ENCODE data around the gene TP73.

Gene TP73

GRCh38 chr1:3636080-3636479 lies 16.2 kb upstream of the TP73 start:
- no peak for DNase-seq

DNA sequence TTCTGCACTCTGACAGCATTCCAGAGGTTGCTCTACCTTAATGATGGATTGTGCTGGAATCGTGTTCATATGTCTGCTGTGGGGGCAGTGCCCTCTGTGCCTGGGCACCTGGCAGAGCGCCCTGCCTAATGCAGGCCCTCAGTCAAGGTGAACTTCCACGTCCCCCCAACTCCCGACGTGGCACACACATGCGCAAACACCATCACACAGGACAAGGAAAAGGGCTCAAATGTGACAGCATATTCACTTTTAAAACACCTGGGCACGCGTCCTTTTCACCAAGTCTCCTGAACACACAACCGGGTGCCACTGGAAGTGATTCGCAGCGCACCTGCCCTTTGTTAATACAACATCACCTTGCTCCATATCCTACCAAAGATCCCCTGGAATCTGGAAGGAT lies 15.8 kb upstream of the TP73 start:
- no peak for DNase-seq

GRCh38 chr1:3638027-3638426 lies 14.3 kb upstream of the TP73 start:
- no peak for DNase-seq

DNA sequence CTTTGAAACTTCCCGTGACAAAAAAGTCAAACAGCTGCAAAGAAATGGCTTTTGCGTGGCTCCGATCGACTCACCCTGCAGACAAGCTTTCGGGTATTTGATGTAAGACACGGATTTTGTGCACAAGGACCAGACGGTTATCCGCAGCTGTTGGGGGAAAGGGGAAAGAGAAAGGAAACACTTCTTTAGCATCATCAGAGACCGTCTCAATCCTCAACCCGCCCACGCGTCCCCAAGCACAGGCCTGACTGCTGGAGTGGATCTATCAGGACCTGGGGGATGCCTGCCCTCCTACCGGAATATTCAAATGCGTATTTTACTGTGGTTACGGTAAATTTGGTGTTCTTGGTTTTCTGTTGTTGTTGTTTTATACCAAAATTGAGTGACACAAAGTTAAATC lies 13.6 kb upstream of the TP73 start:
- DNase-seq = no peak

GRCh38 chr1:3639397-3639911 lies 12.9 kb upstream of the TP73 start:
- no peak for DNase-seq

- DNase-seq = no peak
These were observed 12.0 kb upstream of the TP73 start for GRCh38 chr1:3640121-3640837.

GRCh38 chr1:3641046-3641760 lies 11.1 kb upstream of the TP73 start:
- no peak for DNase-seq

DNA sequence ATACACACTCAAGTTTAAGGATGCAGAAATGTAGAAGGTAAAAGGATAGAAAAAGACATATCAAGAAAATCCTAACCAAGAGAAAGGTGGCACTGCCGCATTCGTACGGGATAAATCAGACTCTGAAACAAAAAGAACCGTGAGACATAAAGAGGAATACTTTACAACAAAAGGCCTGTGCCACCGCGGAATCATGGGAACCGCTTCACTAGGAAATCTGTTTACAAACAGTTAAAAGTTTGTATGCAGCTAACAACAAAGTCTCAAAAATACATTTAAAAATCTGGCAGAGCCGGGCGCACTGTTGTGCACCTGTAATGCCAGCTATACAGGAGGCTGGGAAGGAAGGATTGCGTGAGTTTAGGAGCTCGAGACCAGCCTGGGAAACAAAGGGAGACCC lies 10.5 kb upstream of the TP73 start:
- DNase-seq = no peak

- DNase-seq = no peak
These were observed 9.2 kb upstream of the TP73 start for GRCh38 chr1:3642919-3643675.

DNA sequence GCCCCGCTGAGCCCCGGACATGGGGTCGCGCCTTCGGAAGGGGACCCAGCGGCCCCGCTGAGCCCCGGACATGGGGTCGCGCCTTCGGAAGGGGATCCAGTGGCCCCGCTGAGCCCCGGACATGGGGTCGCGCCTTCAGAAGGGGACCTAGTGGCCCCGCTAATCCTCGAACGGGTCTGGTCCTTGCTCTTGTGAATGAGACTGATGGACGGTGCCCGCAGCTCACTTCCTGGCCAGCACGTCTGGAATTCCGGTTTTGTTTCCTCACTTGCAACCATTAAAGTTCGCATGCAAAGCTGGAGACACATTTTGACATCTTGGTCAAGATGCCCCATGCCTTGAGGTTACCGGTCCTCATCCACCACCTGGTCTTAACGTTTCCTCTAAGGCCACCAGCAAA lies 8.0 kb upstream of the TP73 start:
- no peak for DNase-seq

GRCh38 chr1:3645247-3645646 lies 7.1 kb upstream of the TP73 start:
- DNase-seq = no peak

GRCh38 chr1:3645666-3646355 lies 6.5 kb upstream of the TP73 start:
- no peak for DNase-seq

GRCh38 chr1:3646596-3646995 lies 5.7 kb upstream of the TP73 start:
- DNase-seq = no peak

- DNase-seq = peak; percentile 93
These were observed 2.7 kb upstream of the TP73 start, which contains the start of gene WRAP73 for GRCh38 chr1:3649342-3650247. Gene WRAP73 (minus strand): TSS chr1:3650103. CDS start chr1:3649999, 104 bp downstream.

- DNase-seq = no peak
These were observed 1.9 kb upstream of the TP73 start for GRCh38 chr1:3650248-3651025.

GRCh38 chr1:3651026-3651929 lies 1.0 kb upstream of the TP73 start:
- no peak for DNase-seq

- peak; percentile 29 for DNase-seq
These were observed 401 bp downstream of the TP73 start for GRCh38 chr1:3652548-3653285.

DNA sequence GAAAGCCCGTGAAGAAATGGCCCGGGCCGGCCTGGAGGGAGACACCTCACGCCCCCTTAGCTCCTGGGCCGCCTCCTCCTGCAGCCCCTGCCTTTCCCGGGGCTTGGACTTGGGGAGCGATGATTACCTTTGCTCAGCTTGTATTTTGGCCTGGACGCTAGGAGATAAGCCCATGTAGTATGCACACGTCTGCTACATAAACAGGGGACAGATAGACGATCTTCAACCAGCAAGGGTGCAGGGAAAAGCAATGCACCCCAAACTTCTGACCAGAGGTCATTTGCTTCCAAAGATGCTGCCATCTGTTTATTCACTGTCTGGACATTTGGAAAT lies 936 bp downstream of the TP73 start:
- DNase-seq = no peak

GRCh38 chr1:3654549-3655281 lies 2.4 kb downstream of the TP73 start:
- DNase-seq = no peak
